ENCODE data around the gene SYNPR. TPM values are rescaled to one million over a fixed set of nuclear protein-coding genes. Genes with fewer than 3 reads are reported as not detected.

The SYNPR gene
- total RNA-seq, 4 donors from 2014 or later = 0.17 to 0.58 TPM; not detected in 2

GRCh38 chr3:63584681-63585080, 306.6 kb downstream of the SYNPR start:
- Histone ChIP-seq H3K36me3 (no peaks in the 10 kb centered on the region), H3K4me1 (no peaks in the 10 kb centered on the region), H3K27ac (replicated peaks in 1 of 4) (no peak overlapping the region), H3K4me3 (no peak overlapping the region), H3K27me3 (no peaks in the 10 kb centered on the region), H3K9me3 (peaks cover 0 to 10% (median 8%) of the 10 kb centered on the region in 4 donors)
- DNase-seq (ENCODE audit: extremely low spot score) = no peak
- intact Hi-C loops (cut with DNase I) = no loop called here
- no peak for TF ChIP-seq POLR2A (IDR thresholded peaks at IDR 0.05; ENCODE audit: low read depth)
- TF ChIP-seq POLR2AphosphoS5 (IDR thresholded peaks at IDR 0.05) = no peak
- no peak for TF ChIP-seq EP300 (IDR thresholded peaks at IDR 0.05)
- TF ChIP-seq CTCF (IDR thresholded peaks at IDR 0.05) = no peak
- 93% methylated on average over 1 of the region's 1 CpG for WGBS

- no peak for TF ChIP-seq POLR2A (IDR thresholded peaks at IDR 0.05; ENCODE audit: low read depth)
- TF ChIP-seq POLR2AphosphoS5 (IDR thresholded peaks at IDR 0.05) = no peak
- no peak for TF ChIP-seq EP300 (IDR thresholded peaks at IDR 0.05)
- no peak for TF ChIP-seq CTCF (IDR thresholded peaks at IDR 0.05)
- intact Hi-C loops (cut with DNase I) = no loop called here
- Histone ChIP-seq H3K36me3 (no peaks in the 10 kb centered on the region), H3K27ac (replicated peaks in 1 of 4) (no peak overlapping the region), H3K4me1 (no peaks in the 10 kb centered on the region), H3K27me3 (no peaks in the 10 kb centered on the region), H3K4me3 (no peak overlapping the region), H3K9me3 (peaks cover 0 to 10% (median 8%) of the 10 kb centered on the region in 4 donors)
- 17% methylated on average over 1 of the region's 1 CpG for WGBS
- DNase-seq (ENCODE audit: extremely low spot score) = no peak
Observed at GRCh38 chr3:63585927-63586326, 307.8 kb downstream of the SYNPR start.

GRCh38 chr3:63588895-63589294, 310.8 kb downstream of the SYNPR start:
- WGBS = 100% methylated on average over 1 of the region's 1 CpG
- intact Hi-C loops (cut with DNase I) = no loop called here
- TF ChIP-seq CTCF (IDR thresholded peaks at IDR 0.05) (no peak), POLR2AphosphoS5 (IDR thresholded peaks at IDR 0.05) (no peak), POLR2A (IDR thresholded peaks at IDR 0.05; ENCODE audit: low read depth) (no peak), EP300 (IDR thresholded peaks at IDR 0.05) (no peak)

GRCh38 chr3:63593779-63594178, 315.7 kb downstream of the SYNPR start:
- WGBS = 68% methylated on average over 2 of the region's 2 CpGs
- no peaks in the 10 kb centered on the region for H3K4me1 ChIP-seq
- TF ChIP-seq POLR2A (IDR thresholded peaks at IDR 0.05; ENCODE audit: low read depth) = no peak
- no peak for TF ChIP-seq POLR2AphosphoS5 (IDR thresholded peaks at IDR 0.05)
- TF ChIP-seq EP300 (IDR thresholded peaks at IDR 0.05) = no peak
- no peak for TF ChIP-seq CTCF (IDR thresholded peaks at IDR 0.05)
- intact Hi-C loops (cut with DNase I) = no loop called here
- H3K9me3 ChIP-seq = peaks cover 0 to 5% (median 5%) of the 10 kb centered on the region in 4 donors
- H3K27me3 ChIP-seq = no peaks in the 10 kb centered on the region
- H3K27ac ChIP-seq (replicated peaks in 1 of 4) = no peak overlapping the region
- no peak overlapping the region for H3K4me3 ChIP-seq
- no peak for DNase-seq (ENCODE audit: extremely low spot score)
- no peaks in the 10 kb centered on the region for H3K36me3 ChIP-seq

More at GRCh38 chr3:63588895-63589294, 310.8 kb downstream of the SYNPR start:
- no peak overlapping the region for H3K4me3 ChIP-seq
- no peak for DNase-seq (ENCODE audit: extremely low spot score)
- no peaks in the 10 kb centered on the region for H3K36me3 ChIP-seq
- peaks cover 0 to 10% (median 8%) of the 10 kb centered on the region in 4 donors for H3K9me3 ChIP-seq
- H3K4me1 ChIP-seq = no peaks in the 10 kb centered on the region
- H3K27me3 ChIP-seq = no peaks in the 10 kb centered on the region
- no peak overlapping the region for H3K27ac ChIP-seq (replicated peaks in 1 of 4)

GRCh38 chr3:63595221-63595620, 317.1 kb downstream of the SYNPR start:
- no peak for TF ChIP-seq POLR2A (IDR thresholded peaks at IDR 0.05; ENCODE audit: low read depth)
- TF ChIP-seq EP300 (IDR thresholded peaks at IDR 0.05) = no peak
- TF ChIP-seq POLR2AphosphoS5 (IDR thresholded peaks at IDR 0.05) = no peak
- no peak for TF ChIP-seq CTCF (IDR thresholded peaks at IDR 0.05)
- no peaks in the 10 kb centered on the region for H3K4me1 ChIP-seq
- no peaks in the 10 kb centered on the region for H3K27me3 ChIP-seq
- no peak overlapping the region for H3K4me3 ChIP-seq
- no peak for DNase-seq (ENCODE audit: extremely low spot score)
- H3K9me3 ChIP-seq = no peaks in the 10 kb centered on the region
- no peak overlapping the region for H3K27ac ChIP-seq (replicated peaks in 1 of 4)
- H3K36me3 ChIP-seq = no peaks in the 10 kb centered on the region
- intact Hi-C loops (cut with DNase I) = no loop called here
